IMR-90 (cell line): ENCODE measurements around the gene BAMBI. TPM values are rescaled to one million over a fixed set of nuclear protein-coding genes. Genes with fewer than 3 reads are reported as not detected.

Experiments
- ATAC-seq: fragments of 200-7000 bp; cut with Tn5 transposase; 2 replicates; pipeline ENCODE4 v1.9.1; 2020; ENCODE audit warnings: low read depth, mild to moderate bottlenecking, moderate library complexity
- BruUV-seq: library from RNA; stranded (reverse); fragments of 400-500 nt; replicated peaks from 2 replicates; lab custom pipeline; 2021; lab: Mats Ljungman, UMichigan
- CTCF ChIA-PET: fragments of 300-600 bp; formaldehyde crosslinking; extraction: SDS; loops from one replicate; lab custom pipeline; 2021; ENCODE audit warnings: antibody characterized with exemption; lab: Yijun Ruan, JAX
- POLR2A ChIA-PET: fragments of 300-600 bp; sonication (Branson Sonifier 250); formaldehyde crosslinking; loops from one replicate; lab custom pipeline; 2022; ENCODE audit warnings: antibody characterized with exemption; ENCODE audit not compliant: unreplicated experiment; lab: Charles Lee
- DNase-seq: peaks from one replicate; pipeline ENCODE4 v3.0.0; 2013
- H2AFZ ChIP-seq: replicated peaks from 2 replicates; pipeline ENCODE3; 2013; ENCODE audit warnings: low read length, mild to moderate bottlenecking; ENCODE audit not compliant: poor library complexity
- H2AK5ac ChIP-seq: 2 replicates; pipeline ENCODE4 v1.6.1; 2013; ENCODE audit warnings: low read depth, low read length, inconsistent platforms
- H2AK9ac ChIP-seq: replicated peaks from 2 replicates; pipeline ENCODE3; 2013; ENCODE audit warnings: mild to moderate bottlenecking, low read depth, low read length, moderate library complexity; ENCODE audit not compliant: poor library complexity
- H2BK120ac ChIP-seq: 2 replicates; pipeline ENCODE4 v1.6.1; 2013; ENCODE audit warnings: low read depth, low read length, inconsistent platforms
- H2BK15ac ChIP-seq: 3 replicates; pipeline ENCODE4 v1.6.1; 2013; ENCODE audit warnings: low read depth, low read length, inconsistent platforms
- H2BK20ac ChIP-seq: 2 replicates; pipeline ENCODE4 v1.6.1; 2013; ENCODE audit warnings: low read depth, mild to moderate bottlenecking, inconsistent platforms, low read length, moderate library complexity
- H2BK5ac ChIP-seq: 2 replicates; pipeline ENCODE4 v1.6.1; 2013; ENCODE audit warnings: mild to moderate bottlenecking, low read depth, low read length, inconsistent platforms; ENCODE audit not compliant: poor library complexity, severe bottlenecking
- H3K14ac ChIP-seq: replicated peaks from 2 replicates; pipeline ENCODE4 v1.6.1; 2013; ENCODE audit warnings: low read depth, low read length, inconsistent platforms
- H3K18ac ChIP-seq: 2 replicates; pipeline ENCODE4 v1.6.1; 2013; ENCODE audit warnings: low read depth, low read length, control low read depth
- H3K23ac ChIP-seq: 2 replicates; pipeline ENCODE4 v1.6.1; 2013; ENCODE audit warnings: low read depth, low read length, inconsistent platforms
- H3K27ac ChIP-seq: 2 replicates; pipeline ENCODE4 v1.5.1; 2013; ENCODE audit warnings: mild to moderate bottlenecking, control low read depth, low read length; ENCODE audit not compliant: insufficient read depth
- H3K27me3 ChIP-seq: 2 replicates; pipeline ENCODE4 v1.6.1; 2013; ENCODE audit warnings: low read length; ENCODE audit not compliant: control insufficient read depth, insufficient read depth
- H3K36me3 ChIP-seq: 2 replicates; pipeline ENCODE4 v1.6.1; 2013; ENCODE audit warnings: low read length, mixed read lengths; ENCODE audit not compliant: control insufficient read depth, insufficient read depth
- H3K4ac ChIP-seq: 2 replicates; pipeline ENCODE4 v1.6.1; 2013; ENCODE audit warnings: low read depth, low read length, inconsistent platforms
- H3K4me1 ChIP-seq: 2 replicates; pipeline ENCODE4 v1.6.1; 2013; ENCODE audit warnings: low read length, mixed read lengths; ENCODE audit not compliant: control insufficient read depth, insufficient read depth
- H3K4me2 ChIP-seq: 2 replicates; pipeline ENCODE4 v1.6.1; 2013; ENCODE audit warnings: low read depth, mild to moderate bottlenecking, control low read depth, low read length, moderate library complexity
- H3K4me3 ChIP-seq: 2 replicates; pipeline ENCODE4 v1.5.1; 2013; ENCODE audit warnings: low read depth, mild to moderate bottlenecking, control low read depth, low read length, moderate library complexity; ENCODE audit not compliant: insufficient read depth
- H3K56ac ChIP-seq: 2 replicates; pipeline ENCODE4 v1.6.1; 2013; ENCODE audit warnings: low read length, inconsistent platforms; ENCODE audit not compliant: insufficient read depth; ENCODE audit errors: extremely low read depth
- H3K79me1 ChIP-seq, 2 experiments: 2 replicates each; pipeline ENCODE4 v1.6.1; 2013; ENCODE audit warnings: low read length in 2 of 2, inconsistent platforms in 1 of 2, low read depth in 1 of 2
- H3K9ac ChIP-seq: 2 replicates; pipeline ENCODE4 v1.6.1; 2013; ENCODE audit warnings: low read depth, low read length, control low read depth
- H3K9me1 ChIP-seq: 2 replicates; pipeline ENCODE4 v1.6.1; 2013; ENCODE audit warnings: low read length, inconsistent platforms; ENCODE audit not compliant: insufficient read depth
- H3K9me3 ChIP-seq: 2 replicates; pipeline ENCODE4 v1.6.1; 2013; ENCODE audit warnings: low read length; ENCODE audit not compliant: control insufficient read depth, insufficient read depth
- H4K20me1 ChIP-seq: 2 replicates; pipeline ENCODE4 v1.6.1; 2013; ENCODE audit warnings: low read length, inconsistent platforms; ENCODE audit not compliant: insufficient read depth
- H4K5ac ChIP-seq: 2 replicates; pipeline ENCODE4 v1.6.1; 2013; ENCODE audit warnings: mild to moderate bottlenecking, low read depth, low read length, control low read depth
- H4K8ac ChIP-seq, 2 experiments: 2 replicates each; pipeline ENCODE4 v1.6.1; 2013; ENCODE audit warnings: low read depth in 2 of 2, low read length in 2 of 2, control low read depth in 1 of 2, inconsistent platforms in 1 of 2
- H4K91ac ChIP-seq: 2 replicates; pipeline ENCODE4 v1.6.1; 2013; ENCODE audit warnings: low read depth, low read length, inconsistent platforms; ENCODE audit not compliant: insufficient read depth
- BHLHE40 ChIP-seq: fragments of 150-350 bp; IDR thresholded peaks from 2 replicates; pipeline ENCODE4 v1.6.1; 2016; ENCODE audit warnings: mild to moderate bottlenecking, low read depth, low read length
- CEBPB ChIP-seq: IDR thresholded peaks from 2 replicates; pipeline ENCODE4 v1.6.1; 2012; ENCODE audit warnings: low read depth, low read length, improper control_type of control experiment
- CHD1 ChIP-seq: IDR thresholded peaks from 2 replicates; pipeline ENCODE4 v1.6.1; 2012; ENCODE audit warnings: low read depth, low read length, improper control_type of control experiment
- CTCF ChIP-seq: conservative IDR thresholded peaks from 2 replicates; pipeline ENCODE4 v1.5.1; 2012; ENCODE audit warnings: mild to moderate bottlenecking, low read depth, low read length, improper control_type of control experiment
- FOS ChIP-seq: fragments of 150-350 bp; IDR thresholded peaks from 2 replicates; pipeline ENCODE4 v1.6.1; 2016; ENCODE audit warnings: low read depth, low read length
- MAFK ChIP-seq: IDR thresholded peaks from 2 replicates; pipeline ENCODE4 v1.6.1; 2012; ENCODE audit warnings: low read depth, low read length, improper control_type of control experiment
- MXI1 ChIP-seq: IDR thresholded peaks from 2 replicates; pipeline ENCODE4 v1.6.1; 2012; ENCODE audit warnings: low read depth, mild to moderate bottlenecking, low read length, moderate library complexity, borderline replicate concordance
- NFE2L2 ChIP-seq: fragments of 150-350 bp; IDR thresholded peaks from 2 replicates; pipeline ENCODE4 v1.6.1; 2016; ENCODE audit warnings: low read depth, mild to moderate bottlenecking, low read length
- POLR2A ChIP-seq: IDR thresholded peaks from 2 replicates; pipeline ENCODE4 v1.6.1; 2012; ENCODE audit warnings: mild to moderate bottlenecking, low read depth, low read length
- RCOR1 ChIP-seq: IDR thresholded peaks from 2 replicates; pipeline ENCODE4 v1.6.1; 2012; ENCODE audit warnings: mild to moderate bottlenecking, low read length, improper control_type of control experiment; ENCODE audit not compliant: insufficient replicate concordance
- RFX5 ChIP-seq: IDR thresholded peaks from 2 replicates; pipeline ENCODE4 v1.8.0; 2012; ENCODE audit warnings: low read depth, mild to moderate bottlenecking, low read length, moderate library complexity
- SMC3 ChIP-seq: fragments of 150-350 bp; IDR thresholded peaks from 2 replicates; pipeline ENCODE4 v1.6.1; 2016; ENCODE audit warnings: low read depth, mild to moderate bottlenecking, antibody characterized with exemption, low read length, moderate library complexity
- USF2 ChIP-seq: fragments of 150-350 bp; IDR thresholded peaks from 2 replicates; pipeline ENCODE4 v1.6.1; 2017; ENCODE audit warnings: mild to moderate bottlenecking, antibody characterized with exemption, low read length, low read depth
- WGBS, 2 experiments: methylation state at CpG; one replicate each; pipeline versions ENCODE4 v1.1.5 to v1.1.7; 2013; ENCODE audit warnings: missing lambda C conversion rate in 2 of 2; ENCODE audit not compliant: insufficient read length in 1 of 2; ENCODE audit errors: extremely low coverage in 2 of 2; 5-methylcytosine and 5-hydroxymethylcytosine counted together
- dilution Hi-C: fragments of 300-500 bp; cut with HindIII; formaldehyde crosslinking; loops from one replicate; pipeline ENCODE4 v1.14.3; 2018; ENCODE audit warnings: low sequenced_read_pairs; ENCODE audit not compliant: unreplicated experiment
- in situ Hi-C: fragments of 300-500 bp; cut with MboI; formaldehyde crosslinking; loops from 3 replicates; pipeline ENCODE4 v1.14.3; 2019; ENCODE audit warnings: low sequenced_read_pairs, inconsistent platforms, mixed read lengths
- intact Hi-C: fragments of 100-400 bp; cut with micrococcal nuclease; formaldehyde crosslinking; loops from 2 replicates; pipeline ENCODE4 v1.10.0; 2022
- polyA plus RNA-seq, 3 experiments: library from polyadenylated mRNA; depleted of rRNA; stranded (reverse); fragments of >200 nt; gene quantifications; 2 replicates each; pipeline ENCODE4 v1.2.3, GENCODE V29; 2012; ENCODE audit warnings: low replicate concordance in 1 of 3
- total RNA-seq: library from RNA; depleted of rRNA; stranded (reverse); fragments of >200 nt; gene quantifications from 2 replicates; pipeline ENCODE4 v1.2.3, GENCODE V29; 2012
- TF ChIP-seq, protein P1 (sequence below): fragments of 150-350 bp; IDR thresholded peaks from 2 replicates; pipeline ENCODE4 v1.6.1; 2016; ENCODE audit warnings: low read depth, mild to moderate bottlenecking, low read length, moderate library complexity, borderline replicate concordance

BAMBI gene
- total and polyA plus RNA-seq, 2 of the 4 experiments (the other 2 are of a cell fraction) = 14.4 to 19.4 TPM

DNA sequence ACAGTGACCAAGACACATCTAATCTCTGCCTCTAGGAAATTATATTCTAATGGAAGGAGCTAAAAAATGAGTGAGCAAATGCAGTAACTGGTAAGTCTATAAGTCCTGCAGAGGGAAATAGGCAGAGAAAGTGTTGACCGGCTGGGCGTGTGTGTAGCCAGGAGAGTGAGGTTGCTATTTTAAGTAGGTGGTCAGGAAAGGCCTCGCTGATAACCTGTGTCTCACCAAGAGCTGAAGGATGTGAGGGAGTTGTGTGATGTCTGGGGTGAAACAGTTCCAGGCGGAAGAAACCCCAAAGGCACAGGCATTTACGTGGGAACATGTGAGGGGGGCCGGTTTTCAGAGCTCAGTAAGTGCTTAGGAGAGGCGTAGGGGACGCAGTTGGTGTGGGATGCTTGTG, 54.8 kb downstream of the BAMBI start:
- no peak overlapping the region for H2BK5ac ChIP-seq
- no peak overlapping the region for H3K4me3 ChIP-seq
- no peaks in the 10 kb centered on the region; the same call in 1 of the 2 replicates for H3K27me3 ChIP-seq
- CTCF ChIA-PET = no interaction called here
- no peak for ATAC-seq
- H3K9me3 ChIP-seq = peaks cover 9% of the 10 kb centered on the region
- no peak overlapping the region; the same call in 2 of the 3 replicates for H2BK15ac ChIP-seq
- intact Hi-C loops = loop anchor here (10.0 kb wide), 1 partner anchor 173 kb away; no protein-coding TSS in a partner anchor
- no peak overlapping the region for H4K5ac ChIP-seq
- H4K91ac ChIP-seq = no peak overlapping the region
- H3K14ac ChIP-seq = no peak overlapping the region
- peak overlapping the region; percentile 43; the same call in 1 of the 2 replicates for H2AK5ac ChIP-seq
- H2AFZ ChIP-seq = no peak overlapping the region
- H2BK120ac ChIP-seq = no peak overlapping the region
- WGBS, 2 experiments = 67% methylated on average over 2 of the region's 8 CpGs; no CpG with 5 or more reads in 1 of the 2 experiments
- no TSS peak for BruUV-seq
- H3K4me2 ChIP-seq = no peak overlapping the region
- H3K79me1 ChIP-seq = no peaks in the 10 kb centered on the region
- no peak overlapping the region for H3K4ac ChIP-seq
- H3K9me1 ChIP-seq = no peaks in the 10 kb centered on the region
- no peak overlapping the region for H3K18ac ChIP-seq
- H3K4me1 ChIP-seq = peaks cover 5% of the 10 kb centered on the region
- in situ Hi-C loops = no loop called here
- no peak for TF ChIP-seq FOS
- no peak for TF ChIP-seq BHLHE40
- TF ChIP-seq CHD1 = no peak
- TF ChIP-seq CEBPB = no peak
- TF ChIP-seq CTCF = no peak
- TF ChIP-seq RFX5 = no peak
- TF ChIP-seq SMC3 = no peak
- TF ChIP-seq USF2 = no peak
- TF ChIP-seq POLR2A = no peak
- no peak for TF ChIP-seq RCOR1
- TF ChIP-seq, protein P1, sequence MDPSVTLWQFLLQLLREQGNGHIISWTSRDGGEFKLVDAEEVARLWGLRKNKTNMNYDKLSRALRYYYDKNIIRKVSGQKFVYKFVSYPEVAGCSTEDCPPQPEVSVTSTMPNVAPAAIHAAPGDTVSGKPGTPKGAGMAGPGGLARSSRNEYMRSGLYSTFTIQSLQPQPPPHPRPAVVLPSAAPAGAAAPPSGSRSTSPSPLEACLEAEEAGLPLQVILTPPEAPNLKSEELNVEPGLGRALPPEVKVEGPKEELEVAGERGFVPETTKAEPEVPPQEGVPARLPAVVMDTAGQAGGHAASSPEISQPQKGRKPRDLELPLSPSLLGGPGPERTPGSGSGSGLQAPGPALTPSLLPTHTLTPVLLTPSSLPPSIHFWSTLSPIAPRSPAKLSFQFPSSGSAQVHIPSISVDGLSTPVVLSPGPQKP = no peak
- no peak for TF ChIP-seq MXI1
- TF ChIP-seq NFE2L2 = no peak
- TF ChIP-seq MAFK = no peak
- no peak overlapping the region for H3K27ac ChIP-seq
- DNase-seq = no peak
- H3K9ac ChIP-seq = no peak overlapping the region
- dilution Hi-C loops = no loop called here
- H3K56ac ChIP-seq = no peak overlapping the region
- no peak overlapping the region for H2AK9ac ChIP-seq
- H2BK20ac ChIP-seq = no peak overlapping the region; the same call in 1 of the 2 replicates
- H3K36me3 ChIP-seq = no peaks in the 10 kb centered on the region
- H4K8ac ChIP-seq = no peak overlapping the region
- H3K23ac ChIP-seq = no peak overlapping the region
- POLR2A ChIA-PET = no interaction called here
- peaks cover 7% of the 10 kb centered on the region; the same call in 1 of the 2 replicates for H4K20me1 ChIP-seq
